ENCODE measurements around the gene ANKRD2.
"Not testable (repeated sequence)": the region's sequence is repeated elsewhere in the genome, so short reads cannot be mapped to it uniquely, and the experiment has no call there.

DNA sequence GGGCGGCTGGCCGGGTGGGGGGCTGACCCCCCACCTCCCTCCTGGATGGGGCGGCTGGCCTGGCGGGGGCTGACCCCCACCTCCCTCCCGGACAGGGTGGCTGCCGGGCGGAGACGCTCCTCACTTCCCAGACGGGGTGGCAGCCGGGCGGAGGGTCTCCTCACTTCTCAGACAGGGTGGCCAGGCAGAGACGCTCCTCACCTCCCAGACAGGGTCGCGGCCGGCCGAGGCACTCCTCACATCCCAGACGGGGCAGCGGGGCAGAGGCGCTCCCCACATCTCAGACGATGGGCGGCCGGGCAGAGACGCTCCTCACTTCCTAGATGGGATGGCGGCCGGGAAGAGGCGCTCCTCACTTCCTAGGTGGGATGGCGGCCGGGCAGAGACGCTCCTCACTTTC is 43.7 kb upstream of the ANKRD2 start:
- TF ChIP-seq, protein P1, sequence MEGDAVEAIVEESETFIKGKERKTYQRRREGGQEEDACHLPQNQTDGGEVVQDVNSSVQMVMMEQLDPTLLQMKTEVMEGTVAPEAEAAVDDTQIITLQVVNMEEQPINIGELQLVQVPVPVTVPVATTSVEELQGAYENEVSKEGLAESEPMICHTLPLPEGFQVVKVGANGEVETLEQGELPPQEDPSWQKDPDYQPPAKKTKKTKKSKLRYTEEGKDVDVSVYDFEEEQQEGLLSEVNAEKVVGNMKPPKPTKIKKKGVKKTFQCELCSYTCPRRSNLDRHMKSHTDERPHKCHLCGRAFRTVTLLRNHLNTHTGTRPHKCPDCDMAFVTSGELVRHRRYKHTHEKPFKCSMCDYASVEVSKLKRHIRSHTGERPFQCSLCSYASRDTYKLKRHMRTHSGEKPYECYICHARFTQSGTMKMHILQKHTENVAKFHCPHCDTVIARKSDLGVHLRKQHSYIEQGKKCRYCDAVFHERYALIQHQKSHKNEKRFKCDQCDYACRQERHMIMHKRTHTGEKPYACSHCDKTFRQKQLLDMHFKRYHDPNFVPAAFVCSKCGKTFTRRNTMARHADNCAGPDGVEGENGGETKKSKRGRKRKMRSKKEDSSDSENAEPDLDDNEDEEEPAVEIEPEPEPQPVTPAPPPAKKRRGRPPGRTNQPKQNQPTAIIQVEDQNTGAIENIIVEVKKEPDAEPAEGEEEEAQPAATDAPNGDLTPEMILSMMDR (IDR thresholded peaks at IDR 0.05), result not testable (repeated sequence)
- TF ChIP-seq POLR2A (IDR thresholded peaks at IDR 0.05), result not testable (repeated sequence)
